Measurements from ENCODE around the gene KCNN3.

Gene KCNN3

DNA sequence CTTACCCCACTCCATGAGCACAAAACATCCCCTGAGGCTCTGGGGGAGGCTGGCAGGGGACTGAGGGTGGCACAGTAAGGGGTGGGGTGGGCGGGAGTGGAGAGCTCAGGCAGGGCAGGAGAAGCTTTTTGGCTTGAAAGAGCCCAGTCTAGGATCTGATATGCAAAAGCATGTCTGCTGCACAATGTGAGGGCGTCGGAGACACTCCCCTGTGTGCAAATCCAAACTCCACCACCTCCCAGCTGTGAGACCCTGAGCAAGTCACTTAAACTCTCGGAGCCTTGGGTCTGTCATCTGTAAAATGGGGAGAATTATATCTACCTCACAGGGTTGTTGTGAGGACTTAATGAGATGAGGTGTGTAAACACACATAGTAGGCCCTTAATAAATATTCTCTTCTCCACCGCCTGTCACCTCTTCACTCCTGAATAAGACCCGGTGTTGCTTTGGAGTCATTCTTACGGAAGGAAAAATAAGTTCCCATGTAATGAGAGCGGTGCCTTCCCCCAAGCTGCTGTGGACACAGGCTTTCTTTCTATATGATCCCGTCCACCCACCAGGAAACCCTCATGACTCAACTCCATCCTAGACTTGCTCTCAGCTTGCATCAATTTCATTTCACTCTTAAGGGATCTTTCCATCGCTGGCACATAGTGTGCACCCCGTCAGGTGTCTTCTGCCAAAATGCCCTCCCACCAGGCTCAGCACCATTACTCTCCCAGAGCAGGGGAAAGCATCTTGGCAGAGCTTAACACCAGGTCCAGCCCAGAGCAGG is 12.5 kb downstream of the KCNN3 start:
- Histone ChIP-seq H3K27me3 (ENCODE audit: insufficient read depth, poor library complexity, severe bottlenecking) (no peaks in the 10 kb centered on the region), H3K27ac (replicated peaks) (no peak overlapping the region), H3K4me3 (replicated peaks; ENCODE audit: insufficient read depth, low read length) (no peak overlapping the region)
- DNase-seq (ENCODE audit: low read depth in 1 of 2, low spot score in 1 of 2), result no peak
- TF ChIP-seq, protein P1, sequence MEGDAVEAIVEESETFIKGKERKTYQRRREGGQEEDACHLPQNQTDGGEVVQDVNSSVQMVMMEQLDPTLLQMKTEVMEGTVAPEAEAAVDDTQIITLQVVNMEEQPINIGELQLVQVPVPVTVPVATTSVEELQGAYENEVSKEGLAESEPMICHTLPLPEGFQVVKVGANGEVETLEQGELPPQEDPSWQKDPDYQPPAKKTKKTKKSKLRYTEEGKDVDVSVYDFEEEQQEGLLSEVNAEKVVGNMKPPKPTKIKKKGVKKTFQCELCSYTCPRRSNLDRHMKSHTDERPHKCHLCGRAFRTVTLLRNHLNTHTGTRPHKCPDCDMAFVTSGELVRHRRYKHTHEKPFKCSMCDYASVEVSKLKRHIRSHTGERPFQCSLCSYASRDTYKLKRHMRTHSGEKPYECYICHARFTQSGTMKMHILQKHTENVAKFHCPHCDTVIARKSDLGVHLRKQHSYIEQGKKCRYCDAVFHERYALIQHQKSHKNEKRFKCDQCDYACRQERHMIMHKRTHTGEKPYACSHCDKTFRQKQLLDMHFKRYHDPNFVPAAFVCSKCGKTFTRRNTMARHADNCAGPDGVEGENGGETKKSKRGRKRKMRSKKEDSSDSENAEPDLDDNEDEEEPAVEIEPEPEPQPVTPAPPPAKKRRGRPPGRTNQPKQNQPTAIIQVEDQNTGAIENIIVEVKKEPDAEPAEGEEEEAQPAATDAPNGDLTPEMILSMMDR (IDR thresholded peaks at IDR 0.05; ENCODE audit: insufficient read depth, low read length), result no peak
- TF ChIP-seq, protein P2, sequence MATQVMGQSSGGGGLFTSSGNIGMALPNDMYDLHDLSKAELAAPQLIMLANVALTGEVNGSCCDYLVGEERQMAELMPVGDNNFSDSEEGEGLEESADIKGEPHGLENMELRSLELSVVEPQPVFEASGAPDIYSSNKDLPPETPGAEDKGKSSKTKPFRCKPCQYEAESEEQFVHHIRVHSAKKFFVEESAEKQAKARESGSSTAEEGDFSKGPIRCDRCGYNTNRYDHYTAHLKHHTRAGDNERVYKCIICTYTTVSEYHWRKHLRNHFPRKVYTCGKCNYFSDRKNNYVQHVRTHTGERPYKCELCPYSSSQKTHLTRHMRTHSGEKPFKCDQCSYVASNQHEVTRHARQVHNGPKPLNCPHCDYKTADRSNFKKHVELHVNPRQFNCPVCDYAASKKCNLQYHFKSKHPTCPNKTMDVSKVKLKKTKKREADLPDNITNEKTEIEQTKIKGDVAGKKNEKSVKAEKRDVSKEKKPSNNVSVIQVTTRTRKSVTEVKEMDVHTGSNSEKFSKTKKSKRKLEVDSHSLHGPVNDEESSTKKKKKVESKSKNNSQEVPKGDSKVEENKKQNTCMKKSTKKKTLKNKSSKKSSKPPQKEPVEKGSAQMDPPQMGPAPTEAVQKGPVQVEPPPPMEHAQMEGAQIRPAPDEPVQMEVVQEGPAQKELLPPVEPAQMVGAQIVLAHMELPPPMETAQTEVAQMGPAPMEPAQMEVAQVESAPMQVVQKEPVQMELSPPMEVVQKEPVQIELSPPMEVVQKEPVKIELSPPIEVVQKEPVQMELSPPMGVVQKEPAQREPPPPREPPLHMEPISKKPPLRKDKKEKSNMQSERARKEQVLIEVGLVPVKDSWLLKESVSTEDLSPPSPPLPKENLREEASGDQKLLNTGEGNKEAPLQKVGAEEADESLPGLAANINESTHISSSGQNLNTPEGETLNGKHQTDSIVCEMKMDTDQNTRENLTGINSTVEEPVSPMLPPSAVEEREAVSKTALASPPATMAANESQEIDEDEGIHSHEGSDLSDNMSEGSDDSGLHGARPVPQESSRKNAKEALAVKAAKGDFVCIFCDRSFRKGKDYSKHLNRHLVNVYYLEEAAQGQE (IDR thresholded peaks at IDR 0.05; ENCODE audit: insufficient replicate concordance, low read depth), result no peak
- TF ChIP-seq POLR2AphosphoS5 (IDR thresholded peaks at IDR 0.05; ENCODE audit: low read depth) (no peak), SPI1 (IDR thresholded peaks at IDR 0.05; ENCODE audit: borderline replicate concordance, low read depth) (no peak), GABPA (IDR thresholded peaks at IDR 0.05; ENCODE audit: low read depth) (no peak)

DNA sequence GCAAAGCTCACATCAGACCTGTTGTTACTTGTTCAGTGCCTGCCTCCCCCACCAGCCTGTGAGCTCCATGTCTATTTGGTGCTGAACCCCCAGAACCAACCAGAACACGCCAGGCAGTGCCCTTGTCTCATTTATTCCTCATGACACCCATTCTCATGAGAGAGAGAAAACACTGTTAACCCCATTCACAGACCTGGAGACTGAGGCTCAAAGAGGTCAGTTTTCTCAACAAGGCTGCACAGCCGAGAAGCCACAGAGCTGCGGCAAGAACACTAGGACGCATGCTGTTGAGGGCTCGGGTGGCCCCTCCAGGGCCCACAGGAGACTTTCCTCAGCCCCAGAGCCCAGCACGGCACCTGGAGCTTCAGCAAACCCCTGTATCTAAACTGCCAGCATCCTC is 13.1 kb downstream of the KCNN3 start:
- Histone ChIP-seq H3K4me3 (replicated peaks; ENCODE audit: insufficient read depth, low read length) (no peak overlapping the region), H3K27me3 (ENCODE audit: insufficient read depth, poor library complexity, severe bottlenecking) (no peaks in the 10 kb centered on the region), H3K27ac (replicated peaks) (no peak overlapping the region)
- TF ChIP-seq, protein P2 (IDR thresholded peaks at IDR 0.05; ENCODE audit: insufficient replicate concordance, low read depth), result no peak
- TF ChIP-seq SPI1 (IDR thresholded peaks at IDR 0.05; ENCODE audit: borderline replicate concordance, low read depth) (no peak), GABPA (IDR thresholded peaks at IDR 0.05; ENCODE audit: low read depth) (no peak), POLR2AphosphoS5 (IDR thresholded peaks at IDR 0.05; ENCODE audit: low read depth) (no peak)
- DNase-seq (ENCODE audit: low read depth in 1 of 2, low spot score in 1 of 2), result no peak

DNA sequence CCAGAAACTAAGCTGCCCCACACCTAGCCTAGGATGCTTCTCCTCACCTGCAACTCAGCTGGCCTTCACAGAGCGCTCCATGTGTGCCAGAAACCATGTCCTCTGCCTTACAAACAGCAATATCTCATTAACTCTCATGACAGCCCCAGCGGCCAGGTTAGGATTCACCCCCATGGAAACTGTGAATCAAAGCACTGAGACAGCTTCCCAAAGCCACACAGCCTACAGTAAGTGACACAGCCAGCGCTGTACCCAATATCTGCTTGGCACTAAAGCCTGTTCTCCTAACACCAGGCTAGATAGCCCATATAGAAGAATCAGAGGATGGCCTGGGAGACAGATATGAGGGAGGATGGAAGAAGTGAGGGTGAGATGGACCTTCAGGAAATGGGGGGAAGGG is 13.5 kb downstream of the KCNN3 start:
- no peak overlapping the region for H3K27ac ChIP-seq (replicated peaks)
- no peak overlapping the region for H3K4me3 ChIP-seq (replicated peaks; ENCODE audit: insufficient read depth, low read length)
- DNase-seq (ENCODE audit: low read depth in 1 of 2, low spot score in 1 of 2), result no peak
- TF ChIP-seq SPI1 (IDR thresholded peaks at IDR 0.05; ENCODE audit: borderline replicate concordance, low read depth) (no peak), GABPA (IDR thresholded peaks at IDR 0.05; ENCODE audit: low read depth) (no peak), POLR2AphosphoS5 (IDR thresholded peaks at IDR 0.05; ENCODE audit: low read depth) (no peak)
- TF ChIP-seq, protein P1 (IDR thresholded peaks at IDR 0.05; ENCODE audit: insufficient read depth, low read length), result no peak
- TF ChIP-seq, protein P2 (IDR thresholded peaks at IDR 0.05; ENCODE audit: insufficient replicate concordance, low read depth), result no peak
- no peaks in the 10 kb centered on the region for H3K27me3 ChIP-seq (ENCODE audit: insufficient read depth, poor library complexity, severe bottlenecking)
